ENCODE data around the gene DNAH2. TPM values are rescaled to one million over a fixed set of nuclear protein-coding genes. Genes with fewer than 3 reads are reported as not detected.

The DNAH2 gene
- total RNA-seq, 1 donor = under 0.01 TPM

- peak overlapping the region; percentile 66 for H3K4me3 ChIP-seq (ENCODE audit: low read depth, low read length)
- peak; percentile 31 for DNase-seq (ENCODE audit: low read depth)
- no peak for TF ChIP-seq CTCF (IDR thresholded peaks at IDR 0.05; ENCODE audit: insufficient read depth, low read length)
These were observed 13.7 kb upstream of the DNAH2 start for GRCh38 chr17:7703584-7704479.

GRCh38 chr17:7704601-7705268, 12.8 kb upstream of the DNAH2 start, which contains the start of gene EFNB3:
TSS of gene EFNB3 (plus strand) at chr17:7705202. CDS start at chr17:7705599, 397 bp downstream.
- no peak for TF ChIP-seq CTCF (IDR thresholded peaks at IDR 0.05; ENCODE audit: insufficient read depth, low read length)
- peak within 1 kb of the TSS; percentile 66 for H3K4me3 ChIP-seq (ENCODE audit: low read depth, low read length)
- peak; percentile 36 for DNase-seq (ENCODE audit: low read depth)

GRCh38 chr17:7705269-7706255, 12.0 kb upstream of the DNAH2 start:
- no peak for DNase-seq (ENCODE audit: low read depth)
- TF ChIP-seq CTCF (IDR thresholded peaks at IDR 0.05; ENCODE audit: insufficient read depth, low read length) = no peak
- H3K4me3 ChIP-seq (ENCODE audit: low read depth, low read length) = peak overlapping the region; percentile 66

- H3K4me3 ChIP-seq (ENCODE audit: low read depth, low read length) = no peak overlapping the region
- DNase-seq (ENCODE audit: low read depth) = no peak
- TF ChIP-seq CTCF (IDR thresholded peaks at IDR 0.05; ENCODE audit: insufficient read depth, low read length) = no peak
These were observed 10.8 kb upstream of the DNAH2 start for GRCh38 chr17:7706631-7707354.

- TF ChIP-seq CTCF (IDR thresholded peaks at IDR 0.05; ENCODE audit: insufficient read depth, low read length) = no peak
- no peak for DNase-seq (ENCODE audit: low read depth)
- no peak overlapping the region for H3K4me3 ChIP-seq (ENCODE audit: low read depth, low read length)
These were observed 10.1 kb upstream of the DNAH2 start for GRCh38 chr17:7707446-7707845.

Measured in fibroblast of the aortic adventitia (primary cell).